T-helper 1 cell treated with Interleukin-12 subunit alpha and Interleukin-12 subunit beta and Interleukin-4 antibody, amounts not matched to agents 30 μg/mL and 1 μg/mL, for 36 hours (primary cell): ENCODE results near the gene EYS.

Source experiments
- H3K27ac Mint-ChIP-seq: one replicate; pipeline ENCODE4 v1.8.0; 2021; ENCODE audit warnings: mild to moderate bottlenecking, mixed read lengths
- H3K27me3 Mint-ChIP-seq: one replicate; pipeline ENCODE4 v1.8.0; 2021; ENCODE audit warnings: low read depth, mixed read lengths
- H3K36me3 Mint-ChIP-seq: one replicate; pipeline ENCODE4 v1.8.0; 2021; ENCODE audit warnings: low read depth, mixed read lengths
- H3K4me1 Mint-ChIP-seq: one replicate; pipeline ENCODE4 v1.8.0; 2021; ENCODE audit warnings: low read depth, mixed read lengths
- H3K4me3 Mint-ChIP-seq: one replicate; pipeline ENCODE4 v1.8.0; 2021; ENCODE audit warnings: mild to moderate bottlenecking, moderate library complexity, mixed read lengths
- H3K9me3 Mint-ChIP-seq: one replicate; pipeline ENCODE4 v1.8.0; 2021; ENCODE audit warnings: mixed read lengths

Gene EYS

DNA sequence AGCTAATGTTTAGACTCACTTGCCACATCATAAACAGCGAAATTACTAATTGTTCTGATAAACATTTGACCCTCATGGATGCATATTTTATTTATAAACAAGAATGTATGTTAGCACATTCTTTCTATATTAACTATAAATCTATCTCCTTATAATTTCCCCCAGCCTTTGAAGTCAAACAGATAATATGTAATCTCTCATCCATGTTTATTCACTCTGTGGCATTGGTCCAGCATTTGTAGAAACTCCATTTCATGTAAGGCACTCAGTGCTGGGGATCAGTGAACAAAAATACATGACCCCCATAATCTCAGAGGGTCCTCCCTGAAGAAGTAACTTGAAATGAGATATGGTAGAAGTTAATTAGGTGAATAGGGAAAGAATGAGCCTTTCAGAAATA lies 856.9 kb downstream of the EYS start:
- Mint-ChIP-seq H3K4me1 (no peaks in the 10 kb centered on the region), H3K27ac (no peak overlapping the region), H3K27me3 (no peaks in the 10 kb centered on the region), H3K36me3 (no peaks in the 10 kb centered on the region), H3K9me3 (peaks cover 16% of the 10 kb centered on the region), H3K4me3 (no peak overlapping the region)

DNA sequence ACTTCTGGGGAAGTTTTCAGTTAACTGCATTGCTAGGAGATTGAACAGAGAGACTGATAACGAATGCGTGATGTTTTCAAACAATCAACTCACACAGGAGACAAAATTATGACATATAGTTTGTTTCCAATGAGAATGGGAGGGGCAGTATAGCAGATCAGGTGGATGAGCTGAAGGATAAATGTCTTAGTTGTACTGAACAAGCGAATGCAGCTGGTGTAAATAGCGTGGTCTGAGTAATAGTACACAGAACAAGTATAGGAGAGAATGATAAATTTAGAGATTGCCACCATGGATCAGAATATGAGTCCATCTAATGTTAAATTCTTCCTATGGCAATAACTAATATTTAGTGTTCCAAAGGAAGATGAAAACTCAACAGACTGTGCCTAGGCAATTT lies 858.6 kb downstream of the EYS start:
- Mint-ChIP-seq H3K36me3 (no peaks in the 10 kb centered on the region), H3K4me1 (no peaks in the 10 kb centered on the region), H3K9me3 (peaks cover 14% of the 10 kb centered on the region), H3K27ac (no peak overlapping the region), H3K4me3 (no peak overlapping the region), H3K27me3 (no peaks in the 10 kb centered on the region)

DNA sequence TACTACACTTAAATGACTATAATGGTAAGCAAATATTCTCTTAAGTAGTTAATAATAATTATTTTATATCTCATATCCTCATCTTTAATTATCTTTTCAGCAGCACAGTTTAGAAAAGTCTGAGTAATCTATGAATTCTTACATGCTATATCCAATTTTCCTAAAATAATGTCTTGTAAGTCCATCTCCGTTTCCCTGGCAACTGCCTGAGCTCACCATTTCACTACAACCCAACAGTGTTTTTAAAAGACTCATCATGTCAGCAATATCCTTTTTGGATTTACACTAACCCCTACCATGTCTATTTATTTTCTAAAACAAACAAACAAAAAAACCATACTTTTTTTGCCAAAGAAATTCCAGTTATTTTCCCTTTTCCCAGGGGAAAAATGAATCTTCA lies 859.6 kb downstream of the EYS start:
- Mint-ChIP-seq H3K36me3 (no peaks in the 10 kb centered on the region), H3K27me3 (no peaks in the 10 kb centered on the region), H3K27ac (no peak overlapping the region), H3K9me3 (peaks cover 13% of the 10 kb centered on the region), H3K4me1 (no peaks in the 10 kb centered on the region), H3K4me3 (no peak overlapping the region)

DNA sequence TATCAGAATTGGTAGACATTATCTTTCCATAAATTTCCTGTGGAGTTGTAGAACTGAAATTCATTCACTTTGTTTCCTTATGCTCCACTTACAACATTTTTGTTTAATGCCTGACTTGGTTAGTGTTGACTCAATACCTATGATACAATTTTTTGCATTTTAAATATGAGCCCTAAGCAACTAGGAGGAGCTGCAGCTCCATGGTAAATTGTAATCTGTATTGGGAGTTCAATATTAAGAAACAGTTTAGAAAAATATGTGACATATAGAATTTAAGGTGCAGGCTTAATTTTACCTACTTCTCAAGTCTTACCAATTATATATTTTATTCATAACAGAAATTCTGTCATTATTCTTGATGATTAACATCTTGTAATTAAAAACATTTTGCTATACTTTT lies 868.3 kb downstream of the EYS start:
- Mint-ChIP-seq H3K36me3 (no peaks in the 10 kb centered on the region), H3K4me3 (no peak overlapping the region)

DNA sequence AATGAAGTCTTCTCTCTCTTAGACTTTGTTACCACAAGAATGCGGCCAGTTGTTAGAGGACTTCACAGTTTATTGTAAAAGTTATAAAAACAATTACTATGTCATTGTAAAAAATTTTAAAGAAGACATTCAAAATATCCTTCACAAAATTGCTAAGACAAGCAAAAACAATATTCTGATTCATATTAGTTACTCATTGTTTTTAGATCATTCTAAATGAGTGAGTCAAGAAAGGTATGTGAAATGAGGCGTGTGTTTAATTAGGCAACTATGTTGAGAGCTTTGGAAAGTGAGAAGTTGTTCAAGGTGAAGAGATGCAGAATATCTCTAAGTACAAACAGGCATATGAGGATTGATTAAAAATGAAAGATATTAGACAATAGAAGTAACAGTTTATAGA lies 875.3 kb downstream of the EYS start:
- H3K4me1 Mint-ChIP-seq = no peaks in the 10 kb centered on the region
- peaks cover 3% of the 10 kb centered on the region for H3K9me3 Mint-ChIP-seq
- H3K36me3 Mint-ChIP-seq = no peaks in the 10 kb centered on the region
- H3K27me3 Mint-ChIP-seq = no peaks in the 10 kb centered on the region
- no peak overlapping the region for H3K4me3 Mint-ChIP-seq
- H3K27ac Mint-ChIP-seq = no peak overlapping the region

More for the DNA sequence above, 868.3 kb downstream of the EYS start:
- peaks cover 8% of the 10 kb centered on the region for H3K9me3 Mint-ChIP-seq
- no peaks in the 10 kb centered on the region for H3K27me3 Mint-ChIP-seq
- H3K4me1 Mint-ChIP-seq = no peaks in the 10 kb centered on the region
- no peak overlapping the region for H3K27ac Mint-ChIP-seq

DNA sequence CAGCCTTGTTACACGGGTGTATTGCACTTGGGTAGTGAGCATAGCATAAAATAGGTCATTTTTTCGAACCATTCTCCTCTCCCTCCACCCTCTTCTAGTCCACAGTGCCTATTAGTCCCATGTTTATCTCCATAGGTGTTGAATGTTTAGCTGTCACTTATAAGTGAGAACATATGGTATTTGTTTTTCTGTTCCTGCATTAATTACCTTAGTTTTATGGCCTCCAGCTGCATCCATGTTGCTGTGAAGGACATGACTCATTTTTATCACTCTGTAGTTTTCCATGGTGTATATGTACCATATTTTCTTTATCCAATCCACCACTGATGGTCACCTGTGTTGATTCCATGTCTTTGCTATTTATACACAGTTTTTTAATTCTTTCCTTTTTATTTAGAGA lies 889.5 kb downstream of the EYS start:
- H3K36me3 Mint-ChIP-seq = no peaks in the 10 kb centered on the region
- H3K27me3 Mint-ChIP-seq = no peaks in the 10 kb centered on the region
- no peaks in the 10 kb centered on the region for H3K4me1 Mint-ChIP-seq
- H3K4me3 Mint-ChIP-seq = no peak overlapping the region
- H3K9me3 Mint-ChIP-seq = peaks cover 4% of the 10 kb centered on the region
- no peak overlapping the region for H3K27ac Mint-ChIP-seq

DNA sequence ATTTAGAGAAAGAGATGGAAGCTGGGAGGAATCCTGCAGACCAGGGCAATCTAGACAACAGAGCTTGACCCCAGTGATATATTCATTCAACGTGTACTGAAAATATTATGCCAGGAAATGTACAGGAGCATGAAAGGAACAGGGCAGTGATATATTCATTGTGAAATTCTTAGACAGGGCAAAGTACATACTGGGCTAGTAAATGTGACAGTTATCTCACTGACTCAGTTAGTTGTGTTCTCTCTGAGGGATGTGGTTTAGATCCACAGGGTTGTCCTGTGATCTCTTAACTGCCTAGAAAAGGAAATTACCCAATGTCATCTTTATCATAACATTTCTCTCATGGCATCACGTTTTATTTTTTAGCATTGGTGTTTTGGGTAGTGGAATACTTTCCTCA lies 891.3 kb downstream of the EYS start:
- no peaks in the 10 kb centered on the region for H3K4me1 Mint-ChIP-seq
- H3K27ac Mint-ChIP-seq = no peak overlapping the region
- H3K9me3 Mint-ChIP-seq = peaks cover 4% of the 10 kb centered on the region
- H3K4me3 Mint-ChIP-seq = no peak overlapping the region
- no peaks in the 10 kb centered on the region for H3K27me3 Mint-ChIP-seq
- no peaks in the 10 kb centered on the region for H3K36me3 Mint-ChIP-seq

DNA sequence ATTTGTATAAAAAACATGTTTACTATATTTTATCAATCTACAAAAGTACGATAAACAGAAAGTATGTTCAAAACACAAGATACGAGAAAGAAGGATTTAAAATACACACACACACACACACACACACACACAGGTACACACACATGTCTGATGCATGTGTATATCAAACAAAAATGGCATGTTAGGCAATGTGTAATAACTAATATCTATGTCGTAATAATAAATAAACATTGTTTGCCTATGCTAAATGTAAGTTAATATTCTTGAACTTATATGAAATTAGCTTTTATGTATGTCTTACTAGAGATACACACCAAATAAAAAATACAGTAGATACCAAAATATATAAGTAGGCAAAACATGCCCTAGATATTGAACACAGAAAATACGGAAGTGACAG lies 894.9 kb downstream of the EYS start:
- Mint-ChIP-seq H3K4me3 (no peak overlapping the region), H3K27ac (no peak overlapping the region), H3K9me3 (no peaks in the 10 kb centered on the region), H3K36me3 (no peaks in the 10 kb centered on the region), H3K4me1 (no peaks in the 10 kb centered on the region), H3K27me3 (no peaks in the 10 kb centered on the region)

DNA sequence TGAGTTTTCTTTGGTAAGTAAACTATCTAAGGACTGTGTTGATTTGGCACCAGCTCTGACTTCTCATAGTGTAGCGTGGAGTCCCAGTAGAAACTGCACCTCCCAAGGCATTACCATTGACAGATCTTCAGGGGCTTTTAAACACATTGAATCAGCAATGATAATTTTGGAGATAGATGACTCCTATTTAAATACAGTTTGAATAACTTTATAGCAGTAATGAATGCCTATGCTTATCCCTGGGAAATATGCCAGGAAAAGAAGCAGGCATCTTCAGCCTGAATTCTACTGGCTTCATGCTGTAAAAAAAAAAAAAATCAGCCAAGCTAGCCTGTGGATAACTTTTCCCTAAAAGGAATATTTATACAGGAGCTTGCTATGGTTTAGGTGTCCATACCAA lies 895.9 kb downstream of the EYS start:
- no peaks in the 10 kb centered on the region for H3K4me1 Mint-ChIP-seq
- H3K4me3 Mint-ChIP-seq = no peak overlapping the region
- H3K27me3 Mint-ChIP-seq = no peaks in the 10 kb centered on the region
- H3K27ac Mint-ChIP-seq = no peak overlapping the region
- no peaks in the 10 kb centered on the region for H3K36me3 Mint-ChIP-seq
- no peaks in the 10 kb centered on the region for H3K9me3 Mint-ChIP-seq

DNA sequence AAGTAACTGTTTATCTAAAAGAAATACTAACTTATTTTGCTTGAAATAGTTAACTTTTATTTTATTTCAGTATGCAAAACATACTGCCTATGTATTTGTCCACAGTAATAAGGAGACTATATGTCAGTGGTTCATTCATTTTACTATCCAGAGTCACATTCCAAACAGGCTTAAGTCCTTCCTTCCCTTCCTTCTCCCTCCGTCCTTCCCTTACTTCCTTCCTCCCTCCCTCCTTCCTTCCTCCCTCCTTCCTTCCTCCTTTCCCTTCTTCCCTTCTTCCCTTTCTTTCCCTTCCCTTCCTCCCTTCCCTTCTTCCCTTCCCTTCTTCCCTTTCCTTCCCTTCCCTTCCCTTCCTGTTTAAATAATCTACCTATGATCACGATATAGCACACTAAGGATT lies 899.2 kb downstream of the EYS start:
- Mint-ChIP-seq H3K27ac (no peak overlapping the region), H3K27me3 (no peaks in the 10 kb centered on the region), H3K9me3 (no peaks in the 10 kb centered on the region), H3K36me3 (no peaks in the 10 kb centered on the region), H3K4me3 (no peak overlapping the region), H3K4me1 (no peaks in the 10 kb centered on the region)

DNA sequence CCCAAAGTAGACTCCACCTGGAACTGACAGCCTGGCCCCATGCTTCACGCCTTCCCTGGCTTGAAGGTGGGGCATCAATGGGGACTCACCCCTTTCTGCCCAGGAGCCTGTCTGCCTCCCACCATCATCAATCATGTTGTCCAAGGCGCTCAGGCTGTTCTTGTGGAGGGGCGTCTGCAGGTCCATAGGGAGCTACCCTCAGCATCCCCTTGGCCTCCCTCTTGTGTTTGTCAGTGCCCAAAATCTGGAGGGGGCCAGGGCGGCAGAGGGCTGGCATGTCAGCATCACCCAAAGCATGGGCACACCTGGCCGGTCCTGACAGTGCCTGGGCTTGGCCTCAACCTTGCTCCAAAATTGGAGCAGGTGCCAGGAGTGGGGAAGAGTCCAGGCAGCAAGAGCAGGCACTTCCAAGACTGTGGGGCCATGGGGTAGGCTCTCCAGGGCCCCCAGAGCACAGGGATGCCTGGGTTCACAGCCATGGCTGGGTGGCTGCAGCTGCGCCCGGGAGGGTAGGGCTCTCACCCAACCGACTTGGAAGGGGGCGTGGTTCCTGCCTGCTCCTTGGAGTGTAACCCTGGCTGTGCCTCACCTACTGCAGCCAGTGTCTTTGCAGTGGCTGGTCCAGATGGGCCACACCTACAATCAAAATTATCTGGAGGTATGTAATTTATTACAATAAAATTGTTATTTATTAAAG lies 903.4 kb downstream of the EYS start:
- H3K9me3 Mint-ChIP-seq = no peaks in the 10 kb centered on the region
- H3K27me3 Mint-ChIP-seq = no peaks in the 10 kb centered on the region
- no peaks in the 10 kb centered on the region for H3K4me1 Mint-ChIP-seq
- no peak overlapping the region for H3K4me3 Mint-ChIP-seq
- H3K36me3 Mint-ChIP-seq = no peaks in the 10 kb centered on the region
- H3K27ac Mint-ChIP-seq = no peak overlapping the region

DNA sequence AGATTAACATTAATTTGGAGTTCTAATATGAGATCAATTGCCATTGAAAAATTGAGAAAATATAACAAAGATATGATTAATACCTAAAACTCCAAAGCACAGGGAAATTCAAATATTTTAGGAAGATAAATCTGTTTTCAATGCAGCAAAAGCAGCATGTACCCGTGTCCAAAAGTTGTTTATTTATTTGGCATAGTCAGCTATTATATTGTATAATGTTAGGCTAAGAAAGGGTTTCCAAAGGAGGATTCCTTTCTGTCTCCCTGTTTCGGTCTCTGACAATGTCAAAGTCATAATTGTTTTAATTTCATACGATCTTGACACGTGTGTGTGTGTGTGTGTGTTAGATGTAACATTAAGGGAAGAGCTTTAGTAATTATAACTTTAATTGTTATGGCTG lies 914.5 kb downstream of the EYS start:
- Mint-ChIP-seq H3K9me3 (no peaks in the 10 kb centered on the region), H3K27ac (no peak overlapping the region), H3K36me3 (no peaks in the 10 kb centered on the region), H3K4me1 (no peaks in the 10 kb centered on the region), H3K27me3 (no peaks in the 10 kb centered on the region), H3K4me3 (no peak overlapping the region)

DNA sequence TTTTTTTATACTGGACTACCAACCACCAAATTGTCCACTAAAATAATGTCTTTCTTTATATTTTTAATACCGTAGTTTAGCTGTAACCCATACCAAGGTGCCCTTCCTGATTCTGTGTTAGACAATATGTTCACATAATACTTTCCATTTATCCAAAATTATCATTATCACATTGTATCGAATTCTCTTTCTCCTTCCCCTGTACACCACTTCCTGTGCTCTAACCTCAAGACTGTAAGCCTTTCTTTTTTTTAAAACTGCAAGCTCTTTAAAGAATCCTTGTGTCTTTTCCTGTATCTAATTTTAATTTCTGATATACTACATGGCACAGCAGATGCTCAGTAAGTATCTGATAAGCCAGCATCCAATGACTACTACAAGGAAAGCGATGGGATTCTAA lies 917.5 kb downstream of the EYS start:
- no peaks in the 10 kb centered on the region for H3K36me3 Mint-ChIP-seq
- no peak overlapping the region for H3K27ac Mint-ChIP-seq
- no peaks in the 10 kb centered on the region for H3K9me3 Mint-ChIP-seq
- no peaks in the 10 kb centered on the region for H3K27me3 Mint-ChIP-seq
- no peaks in the 10 kb centered on the region for H3K4me1 Mint-ChIP-seq
- H3K4me3 Mint-ChIP-seq = no peak overlapping the region

DNA sequence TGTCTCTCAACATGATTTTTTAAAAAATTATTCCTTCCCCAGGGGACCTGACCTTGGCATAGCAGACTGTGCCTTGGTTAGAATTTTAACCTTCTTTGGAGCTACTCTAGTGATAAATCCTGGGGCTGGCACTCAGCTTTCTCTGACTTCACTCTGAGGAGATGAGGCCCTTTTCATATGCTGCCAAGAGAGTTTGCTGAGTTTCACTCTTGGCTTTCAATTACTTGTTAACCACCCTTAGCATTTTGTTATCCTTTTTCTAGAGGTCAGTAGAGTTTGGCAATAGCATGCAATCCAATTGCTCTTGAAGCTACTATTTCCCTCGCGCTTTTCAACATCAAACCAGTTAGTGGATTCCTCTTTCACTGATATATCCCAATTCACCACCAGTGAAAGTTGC lies 920.3 kb downstream of the EYS start:
- H3K27ac Mint-ChIP-seq = no peak overlapping the region
- no peaks in the 10 kb centered on the region for H3K4me1 Mint-ChIP-seq
- no peaks in the 10 kb centered on the region for H3K27me3 Mint-ChIP-seq
- no peaks in the 10 kb centered on the region for H3K36me3 Mint-ChIP-seq
- no peaks in the 10 kb centered on the region for H3K9me3 Mint-ChIP-seq
- no peak overlapping the region for H3K4me3 Mint-ChIP-seq

DNA sequence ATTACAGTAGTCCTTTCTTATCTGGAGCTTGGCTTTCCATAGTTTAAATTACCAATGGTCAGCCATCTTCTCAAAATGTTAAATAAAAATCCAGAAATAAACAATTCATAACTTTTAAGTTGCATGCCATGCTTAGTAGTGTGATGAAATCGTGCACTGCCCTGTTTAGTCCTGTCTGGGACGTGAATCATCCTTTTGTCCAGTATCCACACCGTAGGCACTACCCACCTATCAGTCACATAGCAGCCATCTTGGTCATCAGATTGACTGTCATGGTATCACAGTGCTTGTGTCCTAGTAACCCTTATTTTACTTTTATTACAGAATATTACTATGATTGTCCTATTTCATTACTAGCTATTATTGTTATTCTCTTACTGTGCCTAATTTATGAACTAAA lies 924.1 kb downstream of the EYS start:
- Mint-ChIP-seq H3K27ac (no peak overlapping the region), H3K36me3 (no peaks in the 10 kb centered on the region), H3K4me1 (no peaks in the 10 kb centered on the region), H3K27me3 (no peaks in the 10 kb centered on the region), H3K9me3 (peaks cover 18% of the 10 kb centered on the region), H3K4me3 (no peak overlapping the region)
